GM10248 (cell line): ENCODE results near the gene DDA1.

Experiments used
- CTCF ChIA-PET: fragments of 300-600 bp; sonication (Branson Sonifier 250); formaldehyde crosslinking; extraction: SDS; loops from one replicate; lab custom pipeline; 2021; ENCODE audit warnings: antibody characterized with exemption; lab: Yijun Ruan, JAX
- POLR2A ChIA-PET: fragments of 350-650 bp; sonication (Branson Sonifier 250); formaldehyde crosslinking; extraction: SDS; loops from one replicate; lab custom pipeline; 2020; ENCODE audit warnings: antibody characterized with exemption; lab: Yijun Ruan, JAX
- DNase-seq: peaks from one replicate; pipeline ENCODE4 v3.0.0; 2012; ENCODE audit errors: extremely low spot score
- TF ChIP-seq, protein P1 (sequence below): IDR thresholded peaks from 2 replicates; pipeline ENCODE4 v1.5.1; 2012; ENCODE audit warnings: mild to moderate bottlenecking, low read depth; ENCODE audit errors: extremely low read depth, missing control alignments, control extremely low read depth

DDA1 gene

DNA sequence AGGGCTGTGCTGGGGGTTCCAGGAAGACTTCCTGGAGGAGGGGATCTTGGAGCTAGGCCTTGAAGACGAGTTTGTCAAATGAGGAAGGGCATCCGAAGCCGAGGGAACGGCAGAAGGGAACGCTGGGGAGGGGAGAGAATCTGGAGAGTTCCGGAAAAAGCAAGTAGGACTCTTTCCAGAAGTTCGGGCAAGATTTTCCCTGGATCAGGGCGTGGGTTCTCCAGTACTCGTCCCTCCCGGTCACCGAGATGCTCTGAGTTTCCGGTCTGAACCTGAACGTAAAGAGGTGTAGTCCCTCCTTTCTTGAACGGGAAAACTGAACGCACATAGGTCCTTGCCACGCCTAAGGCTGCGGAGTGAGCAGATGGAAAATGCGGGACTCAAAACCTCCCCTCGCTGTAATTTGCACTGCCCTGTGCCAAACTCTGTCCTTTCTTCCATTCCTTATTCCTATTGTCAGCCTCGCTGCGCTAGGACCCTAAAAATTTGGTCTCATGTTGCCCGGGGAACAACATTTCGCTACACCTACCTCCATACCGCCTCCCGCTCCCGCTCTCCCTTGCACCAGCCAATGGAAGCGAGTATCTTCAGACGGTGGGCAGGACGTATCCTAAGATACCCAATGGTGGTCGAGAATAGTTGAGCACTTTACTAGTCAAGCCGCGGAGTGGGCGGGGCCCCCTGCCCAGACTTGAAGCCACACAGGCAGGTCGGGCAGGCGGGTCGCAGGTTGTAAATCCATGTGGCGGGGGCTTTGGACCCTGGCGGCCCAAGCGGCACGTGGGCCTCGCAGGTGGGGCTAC, 27.7 kb downstream of the DDA1 start, which contains the start of gene GTPBP3:
TSS of gene GTPBP3 (plus strand) at position 682 of the 803 bp plus-strand sequence. CDS start at position 741, 59 bp downstream.
- POLR2A ChIA-PET, result no interaction called here
- TF ChIP-seq, protein P1, sequence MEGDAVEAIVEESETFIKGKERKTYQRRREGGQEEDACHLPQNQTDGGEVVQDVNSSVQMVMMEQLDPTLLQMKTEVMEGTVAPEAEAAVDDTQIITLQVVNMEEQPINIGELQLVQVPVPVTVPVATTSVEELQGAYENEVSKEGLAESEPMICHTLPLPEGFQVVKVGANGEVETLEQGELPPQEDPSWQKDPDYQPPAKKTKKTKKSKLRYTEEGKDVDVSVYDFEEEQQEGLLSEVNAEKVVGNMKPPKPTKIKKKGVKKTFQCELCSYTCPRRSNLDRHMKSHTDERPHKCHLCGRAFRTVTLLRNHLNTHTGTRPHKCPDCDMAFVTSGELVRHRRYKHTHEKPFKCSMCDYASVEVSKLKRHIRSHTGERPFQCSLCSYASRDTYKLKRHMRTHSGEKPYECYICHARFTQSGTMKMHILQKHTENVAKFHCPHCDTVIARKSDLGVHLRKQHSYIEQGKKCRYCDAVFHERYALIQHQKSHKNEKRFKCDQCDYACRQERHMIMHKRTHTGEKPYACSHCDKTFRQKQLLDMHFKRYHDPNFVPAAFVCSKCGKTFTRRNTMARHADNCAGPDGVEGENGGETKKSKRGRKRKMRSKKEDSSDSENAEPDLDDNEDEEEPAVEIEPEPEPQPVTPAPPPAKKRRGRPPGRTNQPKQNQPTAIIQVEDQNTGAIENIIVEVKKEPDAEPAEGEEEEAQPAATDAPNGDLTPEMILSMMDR, result no peak
- DNase-seq, result peak; percentile 97
- CTCF ChIA-PET, result interaction anchor here (0.6 to 1.0 kb wide), 2 partner anchors 49 to 159 kb away, joined by 3 read pairs; no protein-coding TSS in a partner anchor

DNA sequence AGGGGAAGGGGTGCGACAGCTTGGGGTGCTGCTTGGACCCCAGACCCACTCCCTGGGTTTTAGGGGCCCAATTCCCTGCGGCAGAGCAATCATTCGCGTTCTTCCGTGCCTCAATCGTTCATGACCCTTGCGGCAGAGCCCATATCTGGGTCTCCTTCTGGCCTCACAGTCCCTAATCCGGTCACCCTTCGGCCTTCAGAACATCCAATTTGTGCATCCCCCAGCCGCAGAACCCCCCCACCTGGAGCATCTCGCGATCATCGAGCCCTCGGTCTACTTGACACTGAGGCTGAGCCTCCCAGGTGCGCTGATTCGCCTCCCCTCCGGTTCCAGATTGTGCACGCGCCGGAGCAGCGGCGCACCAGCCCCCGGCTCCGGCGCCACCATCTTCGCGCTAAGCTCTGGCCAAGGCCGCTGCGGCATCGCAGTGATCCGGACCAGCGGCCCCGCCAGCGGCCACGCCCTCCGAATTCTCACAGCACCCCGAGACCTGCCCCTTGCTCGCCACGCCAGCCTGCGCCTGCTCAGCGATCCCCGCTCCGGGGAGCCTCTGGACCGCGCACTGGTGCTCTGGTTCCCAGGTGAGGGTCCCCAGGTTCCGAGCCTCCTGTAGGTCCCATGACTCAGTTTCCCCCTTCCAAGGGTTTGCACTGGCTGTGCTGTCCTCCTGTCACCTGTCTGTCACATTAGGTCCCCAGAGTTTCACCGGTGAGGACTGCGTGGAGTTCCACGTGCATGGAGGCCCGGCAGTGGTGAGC, 28.5 kb downstream of the DDA1 start:
- DNase-seq, result no peak
- ChIA-PET CTCF (interaction anchor here (0.6 kb wide), 1 partner anchor 48 kb away, joined by 3 read pairs; no protein-coding TSS in a partner anchor), POLR2A (no interaction called here)
- TF ChIP-seq, protein P1, result no peak

DNA sequence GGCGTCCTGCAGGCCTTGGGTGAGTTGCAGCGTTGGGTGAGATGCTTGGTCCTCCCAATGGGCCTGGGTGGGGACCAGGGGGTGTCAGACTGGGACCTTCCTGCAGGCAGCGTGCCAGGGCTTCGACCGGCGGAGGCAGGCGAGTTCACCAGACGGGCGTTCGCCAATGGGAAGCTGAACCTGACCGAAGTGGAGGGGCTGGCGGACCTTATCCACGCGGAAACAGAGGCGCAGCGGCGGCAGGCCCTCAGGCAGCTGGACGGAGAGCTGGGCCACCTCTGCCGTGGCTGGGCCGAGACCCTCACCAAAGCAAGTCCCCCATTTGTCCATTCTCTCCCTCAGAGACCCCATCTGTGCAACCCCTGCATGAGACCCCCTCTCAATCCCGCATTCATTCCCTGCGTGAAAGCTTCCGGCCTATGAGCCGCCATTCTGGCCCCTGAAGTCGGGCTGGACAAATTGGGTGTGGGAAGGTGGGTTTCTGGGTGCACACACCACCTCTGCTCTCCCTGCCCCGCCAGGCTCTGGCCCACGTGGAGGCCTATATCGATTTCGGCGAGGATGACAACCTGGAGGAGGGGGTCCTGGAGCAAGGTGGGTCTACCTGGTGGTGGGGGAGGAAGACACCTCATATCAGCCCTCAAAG, 29.2 kb downstream of the DDA1 start:
- TF ChIP-seq, protein P1, result no peak
- ChIA-PET CTCF (interaction anchor here (1.2 to 1.3 kb wide), 2 partner anchors 47 to 130 kb away, joined by 3 read pairs; no protein-coding TSS in a partner anchor), POLR2A (no interaction called here)
- DNase-seq, result no peak

DNA sequence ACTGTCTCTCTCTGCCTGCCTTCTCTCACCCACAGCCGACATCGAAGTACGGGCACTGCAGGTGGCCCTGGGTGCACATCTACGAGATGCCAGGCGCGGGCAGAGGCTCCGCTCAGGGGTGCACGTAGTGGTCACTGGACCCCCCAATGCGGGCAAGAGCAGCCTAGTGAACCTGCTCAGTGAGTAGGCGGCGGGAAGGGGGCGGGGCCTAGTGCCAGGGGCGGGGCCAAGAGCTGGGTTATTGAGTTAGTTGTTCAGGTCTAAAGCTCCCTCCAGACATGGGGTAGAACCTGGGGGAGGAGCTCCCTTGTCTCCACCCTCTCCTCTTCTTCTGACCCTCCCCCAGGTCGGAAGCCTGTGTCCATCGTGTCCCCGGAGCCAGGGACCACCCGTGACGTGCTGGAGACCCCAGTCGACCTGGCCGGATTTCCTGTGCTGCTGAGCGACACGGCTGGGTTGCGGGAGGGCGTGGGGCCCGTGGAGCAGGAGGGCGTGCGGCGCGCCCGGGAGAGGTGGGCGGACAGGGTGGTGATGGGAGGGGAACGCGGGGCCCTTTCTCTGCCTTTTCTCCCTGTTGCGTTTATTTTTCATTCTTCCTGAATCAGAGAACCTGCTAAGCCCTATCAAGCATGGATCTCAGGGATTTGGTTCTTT, 29.9 kb downstream of the DDA1 start:
- DNase-seq, result no peak
- ChIA-PET POLR2A (no interaction called here), CTCF (interaction anchor here (1.2 to 1.3 kb wide), 2 partner anchors 46 to 130 kb away, joined by 3 read pairs; no protein-coding TSS in a partner anchor)
- TF ChIP-seq, protein P1, result no peak

DNA sequence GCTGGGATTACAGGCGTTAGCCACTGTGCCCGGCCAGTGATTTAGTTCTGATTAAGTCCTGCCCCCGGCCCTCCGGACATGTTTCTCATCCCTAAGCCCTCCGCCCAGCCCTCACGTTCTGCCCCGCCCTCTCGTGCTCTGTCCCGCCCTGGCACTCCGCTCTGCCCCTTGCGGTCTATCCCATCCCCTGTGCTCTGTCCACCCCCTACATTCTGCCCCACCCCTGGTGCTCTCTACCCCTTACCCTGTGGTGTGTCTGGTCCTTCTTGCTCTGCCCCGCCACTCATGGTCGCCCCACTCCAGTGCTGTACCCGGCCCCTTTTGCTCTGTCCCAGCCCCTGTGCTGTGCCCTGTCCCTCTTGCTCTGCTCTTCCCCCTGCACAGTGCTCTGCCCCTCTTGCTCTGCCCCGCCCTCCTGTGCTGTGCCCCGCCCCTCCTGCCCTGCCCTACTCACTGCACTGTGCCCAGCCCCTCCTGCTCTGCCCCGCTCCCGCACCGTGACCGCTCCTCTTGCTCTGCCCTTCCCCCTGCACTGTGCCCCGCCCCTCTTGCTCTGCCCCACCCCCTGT, 31.0 kb downstream of the DDA1 start:
- ChIA-PET POLR2A (no interaction called here), CTCF (interaction anchor here (9.8 kb wide), 1 partner anchor 48 kb away, joined by 192 read pairs; no protein-coding TSS in a partner anchor)
- TF ChIP-seq, protein P1, result no peak
- no peak for DNase-seq
